GM21717 (cell line): ENCODE measurements around the gene TMCO4.

Experiments
- ATAC-seq: cut with Tn5 transposase; IDR thresholded peaks from one replicate; pipeline ENCODE4 v1.9.1; 2021; ENCODE audit warnings: mild to moderate bottlenecking, moderate library complexity; ENCODE audit not compliant: unreplicated experiment

The TMCO4 gene

DNA sequence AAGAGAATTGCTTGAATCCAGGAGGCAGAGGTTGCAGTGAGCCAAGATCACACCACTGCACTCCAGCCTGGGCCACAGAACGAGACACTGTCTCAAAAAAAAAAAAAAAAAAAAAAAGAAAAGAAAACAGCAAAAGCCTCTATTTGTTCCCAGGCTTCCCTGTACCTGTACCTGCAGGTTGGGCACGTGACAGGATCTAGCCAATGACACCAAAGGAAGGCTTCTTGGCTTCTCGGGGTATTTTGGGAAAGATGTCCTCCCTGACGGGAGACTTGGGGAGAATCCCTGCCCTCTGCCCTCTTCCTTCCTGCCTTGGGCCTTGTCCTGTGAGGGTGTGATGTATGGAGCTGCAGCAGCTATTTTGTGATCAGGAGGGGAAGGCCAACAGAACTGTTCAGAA lies 22.8 kb downstream of the TMCO4 start:
- no peak for ATAC-seq

DNA sequence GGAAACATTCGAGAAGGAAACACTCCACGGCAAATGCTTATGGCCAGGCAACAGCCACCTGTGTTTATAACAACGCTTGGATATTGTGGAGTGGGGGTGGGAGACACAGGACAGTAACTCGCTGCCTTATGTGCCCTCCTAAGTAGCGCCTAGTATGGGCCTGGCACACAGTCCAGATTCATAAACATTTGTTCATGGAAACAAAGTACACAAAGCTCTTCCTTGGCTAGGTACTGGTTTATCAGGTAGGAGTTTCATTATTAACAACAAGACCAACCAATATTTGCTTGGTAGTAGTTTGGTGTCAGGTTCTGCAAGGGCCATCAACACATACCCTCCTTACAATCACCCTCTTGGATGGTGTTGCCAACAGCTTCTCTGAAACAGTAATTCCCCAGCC lies 23.4 kb downstream of the TMCO4 start:
- no peak for ATAC-seq

DNA sequence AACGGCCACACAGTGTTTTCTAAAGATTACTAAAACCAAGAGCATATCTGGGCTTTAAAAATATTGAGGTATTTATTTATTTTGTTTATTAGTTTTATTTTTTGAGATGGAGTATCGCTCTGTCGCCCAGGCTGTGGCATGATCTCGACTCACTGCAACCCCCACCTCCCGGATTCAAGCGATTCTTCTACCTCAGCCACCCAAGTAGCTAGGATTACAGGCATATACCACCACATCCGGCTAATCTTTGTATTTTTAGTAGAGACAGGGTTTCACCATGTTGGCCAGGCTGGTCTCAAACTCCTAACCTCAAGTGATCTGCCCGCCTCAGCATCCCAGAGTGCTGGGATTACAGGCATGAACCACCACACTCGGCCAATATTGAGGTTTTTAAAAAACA lies 23.9 kb downstream of the TMCO4 start:
- ATAC-seq: no peak

DNA sequence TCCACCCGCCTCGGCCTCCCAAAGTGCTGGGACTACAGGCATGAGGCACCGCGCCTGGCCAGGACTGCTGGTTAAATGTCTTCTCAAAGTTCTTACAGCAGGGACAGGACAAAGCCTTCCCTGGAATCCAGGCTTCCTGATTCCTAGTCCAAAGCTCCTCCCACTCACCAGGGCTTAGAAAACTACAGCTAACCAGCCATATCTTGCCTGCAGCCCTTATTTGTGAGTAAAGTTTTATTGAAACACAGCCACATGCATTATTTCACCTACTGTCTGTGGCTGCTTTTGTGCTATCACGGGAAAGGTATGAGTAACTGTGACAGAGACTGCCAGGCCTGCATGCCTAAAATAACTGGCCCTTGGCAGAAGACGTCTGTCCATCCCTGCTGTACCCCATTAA lies 24.4 kb downstream of the TMCO4 start:
- no peak for ATAC-seq

DNA sequence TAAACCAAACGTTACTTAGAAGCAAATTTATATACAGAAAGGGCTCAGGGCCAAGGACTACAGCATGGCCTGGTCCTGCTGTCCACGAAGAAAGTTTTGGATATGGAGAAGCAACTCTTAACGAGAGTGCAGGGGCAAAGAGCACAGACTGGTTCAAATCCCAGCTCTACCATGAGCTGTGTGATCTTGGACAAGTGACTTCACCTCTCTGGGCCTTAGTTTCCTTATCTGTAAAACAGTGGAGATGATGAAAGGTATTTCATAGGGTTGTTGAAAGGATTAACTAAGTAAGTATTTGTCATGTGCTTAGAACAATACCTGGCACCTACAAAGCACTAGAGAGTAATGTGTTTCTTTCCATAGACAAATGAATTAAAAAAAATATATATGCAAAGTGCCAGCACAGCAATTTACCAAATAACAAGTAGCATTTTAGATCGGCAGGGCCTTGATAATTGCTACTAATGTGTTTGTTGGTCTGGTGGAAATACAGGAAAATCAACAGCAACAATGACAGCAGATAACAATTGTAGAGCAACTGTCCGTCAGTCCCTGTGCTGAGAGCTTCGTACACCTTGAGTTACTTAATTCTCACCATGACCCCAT lies 25.4 kb downstream of the TMCO4 start:
- no peak for ATAC-seq

DNA sequence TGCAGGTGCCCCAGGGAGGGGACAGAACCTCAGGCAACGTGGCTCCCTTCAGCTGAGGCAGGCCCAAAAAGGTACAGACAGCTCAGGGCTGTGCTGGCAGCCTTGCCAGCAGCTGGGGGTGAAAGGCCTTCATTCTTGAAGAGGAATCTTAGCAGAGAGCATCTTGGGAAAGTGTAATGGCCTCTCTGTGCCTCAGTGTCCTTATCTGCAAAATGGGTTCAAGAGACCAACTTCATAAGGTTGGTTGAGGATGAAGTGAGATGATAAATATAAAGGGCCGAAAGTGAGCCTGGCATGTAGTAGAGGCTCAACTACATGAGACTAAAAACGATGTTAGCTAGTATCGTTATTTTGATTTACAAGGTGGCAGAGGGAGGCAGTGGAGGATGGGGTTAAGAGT lies 26.2 kb downstream of the TMCO4 start:
- ATAC-seq: no peak

DNA sequence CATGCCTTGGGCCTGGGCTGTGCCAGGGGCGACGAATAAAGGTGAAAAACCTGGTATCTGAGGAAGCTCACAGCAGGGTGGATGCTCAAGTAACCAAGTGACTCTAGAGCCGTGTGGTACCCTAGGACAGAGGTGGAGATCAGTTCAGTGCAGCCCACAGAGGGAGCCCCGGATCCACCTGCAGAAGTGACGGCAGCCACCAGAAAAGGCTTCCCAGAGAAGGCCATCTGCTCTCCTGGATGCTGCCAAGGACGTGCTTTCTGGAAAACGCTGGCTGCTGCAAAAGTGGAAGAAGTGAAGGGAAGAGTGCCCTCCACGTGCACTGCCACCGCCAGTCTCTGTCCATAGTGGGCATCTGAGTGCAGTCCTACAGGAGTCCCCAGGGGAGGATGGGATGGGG lies 27.7 kb downstream of the TMCO4 start:
- no peak for ATAC-seq

DNA sequence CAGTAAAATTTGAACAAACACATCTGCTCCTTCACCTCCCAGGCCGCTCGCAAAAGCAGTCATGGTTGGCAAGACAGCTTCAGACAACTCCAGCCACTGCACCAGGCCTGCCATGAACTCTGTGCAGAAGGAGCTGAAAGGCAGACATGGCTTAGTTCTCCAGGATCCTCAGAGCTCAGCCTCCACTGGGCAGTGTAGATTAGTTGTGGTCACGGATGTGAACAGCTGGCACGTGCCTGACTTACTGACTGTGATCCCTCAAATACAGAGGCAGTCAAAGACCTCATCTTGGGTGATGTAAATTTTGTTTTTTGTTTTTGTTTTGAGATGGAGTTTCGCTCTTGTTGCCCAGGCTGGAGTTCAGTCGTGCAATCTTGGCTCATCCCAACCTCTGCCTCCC lies 28.4 kb downstream of the TMCO4 start:
- no peak for ATAC-seq

DNA sequence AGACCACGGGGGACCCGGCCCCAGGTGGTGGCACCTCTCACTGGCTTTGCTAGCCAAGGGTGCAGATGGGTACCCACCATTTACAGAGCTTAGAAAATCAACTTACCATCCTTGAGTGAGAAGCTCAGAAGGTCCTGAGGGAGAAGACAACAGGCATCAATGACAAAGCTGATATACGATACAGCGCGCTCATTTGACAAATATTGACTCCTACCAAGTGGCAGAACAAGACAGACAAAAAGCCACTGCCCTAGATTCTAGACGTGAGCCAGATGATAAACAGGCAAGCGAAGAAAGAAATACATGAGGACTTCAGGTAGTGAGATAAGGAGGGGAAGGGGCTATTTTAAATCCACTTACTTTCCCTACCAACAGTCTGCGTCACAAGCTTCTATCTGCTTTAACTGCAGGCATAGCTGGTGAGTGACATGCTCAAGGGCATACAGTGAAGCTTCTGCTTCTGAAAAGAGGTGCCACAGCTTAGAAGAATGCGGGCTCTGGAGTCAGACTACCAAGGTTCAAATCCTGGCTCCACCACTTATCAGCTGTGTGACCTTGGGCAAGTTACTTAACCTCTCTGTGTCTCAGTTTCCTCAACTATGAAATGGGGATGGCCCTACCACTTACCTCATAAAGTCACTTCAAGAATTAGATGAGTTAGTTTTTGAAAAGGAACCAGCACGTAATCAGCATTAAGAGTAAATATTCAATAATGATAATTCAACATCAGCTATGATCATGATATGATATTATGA lies 29.1 kb downstream of the TMCO4 start:
- ATAC-seq: no peak

DNA sequence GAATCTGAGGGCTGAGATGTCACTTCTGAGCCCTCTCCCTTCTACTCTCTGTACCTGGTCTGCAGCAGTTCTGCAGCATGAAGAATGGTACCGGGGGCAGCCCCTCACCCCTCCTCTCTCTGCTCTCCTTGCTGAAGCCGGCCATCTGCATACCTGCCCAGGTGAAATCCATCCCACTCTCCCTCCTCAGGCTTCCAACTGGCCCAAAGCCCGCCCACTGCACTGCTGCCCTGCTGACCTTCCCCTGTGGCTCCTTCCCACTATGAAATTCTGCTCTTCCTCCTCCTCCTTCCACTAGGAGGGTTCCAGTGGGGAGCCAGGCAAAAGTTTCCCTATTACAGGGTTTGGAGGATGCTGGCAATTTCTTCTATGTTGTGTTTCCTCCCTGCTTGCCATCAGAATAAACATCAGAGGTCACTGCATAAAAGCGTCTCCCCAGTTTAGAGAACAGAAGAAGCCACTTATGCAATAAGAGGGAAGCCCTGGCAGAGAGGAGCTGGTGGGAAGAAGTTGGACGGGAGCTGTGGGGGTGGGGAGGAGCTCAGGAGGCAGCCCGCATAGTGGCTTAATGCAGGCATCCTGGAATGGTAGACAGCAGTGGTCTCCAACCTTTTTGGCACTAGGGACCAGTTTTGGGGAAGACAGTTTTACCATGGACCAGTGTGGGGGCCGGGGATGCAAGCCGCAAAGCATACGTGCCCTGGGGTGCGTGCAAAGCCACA lies 30.3 kb downstream of the TMCO4 start:
- no peak for ATAC-seq

DNA sequence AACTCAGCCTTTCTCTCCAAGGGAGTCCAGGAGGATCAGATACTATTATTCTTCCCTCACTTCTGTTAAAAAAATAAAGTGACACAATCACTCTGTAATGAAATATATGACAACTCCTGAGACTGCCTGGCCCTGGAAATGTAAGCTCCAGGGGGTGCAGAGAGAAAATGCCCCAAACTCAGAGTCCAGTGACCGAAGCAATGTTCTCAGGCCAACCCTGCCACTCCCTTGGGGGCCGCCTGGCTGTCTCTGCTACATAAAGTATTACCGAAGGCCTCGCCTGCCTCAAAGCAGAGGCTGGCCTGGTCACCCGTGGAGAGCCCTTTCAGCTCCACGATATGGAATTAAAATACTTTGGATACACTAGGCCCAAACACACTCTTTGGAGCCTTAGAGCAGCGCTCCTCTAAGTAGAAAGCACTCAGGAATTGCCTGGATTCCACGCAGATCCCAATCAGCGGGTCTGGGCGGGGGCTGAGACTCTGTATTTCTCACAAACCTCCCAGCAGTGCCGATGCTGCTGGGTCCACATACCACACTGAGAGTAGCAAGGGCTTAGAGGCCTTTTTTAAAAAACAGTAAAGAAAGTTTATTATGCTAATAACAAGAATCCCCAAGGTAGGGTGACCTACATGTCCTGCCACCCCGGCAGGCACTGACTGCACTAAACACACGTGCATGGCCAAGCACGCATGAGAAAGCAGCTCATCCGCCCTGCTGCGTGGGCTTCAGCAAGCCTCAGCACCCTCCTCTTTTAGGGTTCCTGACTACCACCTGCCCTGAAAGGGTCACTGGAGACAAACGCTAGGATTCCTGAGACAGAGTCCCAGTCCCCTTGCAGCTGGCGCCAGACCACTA lies 31.1 kb downstream of the TMCO4 start:
- ATAC-seq: no peak

DNA sequence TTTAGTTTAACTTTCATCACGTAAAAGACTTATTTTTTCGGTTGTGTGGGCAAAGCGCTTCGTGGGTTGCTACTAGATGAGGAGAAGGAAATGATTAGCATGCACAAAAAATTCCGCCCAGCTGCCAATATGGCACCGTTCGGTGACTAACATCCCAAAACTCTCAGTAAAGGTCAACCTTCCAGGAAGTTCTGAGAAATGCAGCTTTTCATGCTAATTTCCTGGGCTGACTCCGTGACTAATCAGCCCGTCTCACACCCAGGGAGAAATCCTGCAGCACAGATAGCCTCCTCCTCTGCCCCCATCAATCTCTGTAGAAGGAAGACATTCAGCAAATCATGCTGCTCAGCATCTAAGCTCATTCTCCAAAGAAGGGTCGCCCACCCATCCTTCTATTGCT lies 34.1 kb downstream of the TMCO4 start:
- no peak for ATAC-seq

DNA sequence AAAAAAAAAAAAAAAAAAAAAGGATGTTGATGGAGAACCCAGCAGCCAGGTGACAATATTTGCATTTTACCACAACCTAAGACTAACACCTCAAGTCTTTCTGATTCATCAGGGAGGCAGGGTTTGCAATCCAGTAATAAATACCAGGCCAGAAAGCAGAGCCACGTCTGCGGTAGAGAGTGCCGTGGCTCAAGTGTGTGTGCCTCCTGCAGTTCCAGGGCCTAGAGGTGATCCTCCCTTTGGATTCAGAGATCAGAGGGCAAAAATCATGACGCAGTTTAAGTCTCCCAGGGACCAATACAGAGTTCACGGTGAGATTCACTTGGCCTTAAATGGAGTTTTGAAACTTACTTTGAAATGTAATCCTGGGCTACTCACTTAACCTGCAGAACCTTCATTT lies 34.9 kb downstream of the TMCO4 start:
- ATAC-seq: no peak

DNA sequence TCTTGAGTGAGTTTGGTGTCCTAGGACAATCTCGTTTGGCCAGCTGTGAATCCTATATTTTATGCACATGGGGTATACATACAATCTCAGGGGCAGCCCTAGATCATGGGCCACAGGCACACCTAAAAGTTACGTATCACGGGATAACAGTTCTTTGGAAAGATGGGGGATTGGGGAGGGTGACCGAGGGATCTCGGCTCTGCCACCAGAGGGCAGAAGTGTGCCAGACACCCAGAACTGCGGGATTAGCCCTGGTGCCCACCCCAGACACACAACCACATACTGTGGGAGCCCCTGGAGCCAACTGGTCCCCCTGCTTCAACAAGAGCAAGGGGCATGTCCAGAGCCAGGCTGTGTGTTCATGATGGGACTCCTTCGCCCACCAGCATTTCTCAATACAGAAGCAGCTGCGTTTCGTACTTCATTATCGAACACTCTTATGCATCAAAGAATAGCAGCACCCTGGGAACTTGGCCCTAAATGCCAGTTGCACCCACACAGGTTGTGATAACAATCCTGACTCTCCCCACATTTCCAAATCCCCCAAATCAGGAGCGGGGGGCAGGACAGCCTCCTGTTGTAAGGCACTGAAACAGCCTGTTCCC lies 37.4 kb downstream of the TMCO4 start:
- ATAC-seq: no peak

DNA sequence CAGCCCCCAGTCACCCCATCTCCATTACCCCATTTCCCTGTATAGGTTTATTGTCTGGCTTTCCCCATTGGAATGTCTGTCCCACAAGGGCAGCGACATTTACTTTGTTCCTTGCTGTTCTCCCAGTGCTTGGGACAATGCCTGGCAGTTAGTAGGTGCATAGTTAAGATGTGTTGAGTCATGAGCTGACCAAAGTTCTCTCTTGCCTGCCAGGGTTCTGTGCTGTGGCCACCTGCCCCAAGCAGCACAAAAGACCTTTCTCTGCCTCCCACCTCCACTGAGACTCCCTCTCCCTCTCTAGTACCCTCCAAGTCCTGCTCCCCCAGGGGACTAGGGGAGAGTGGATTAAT lies 40.0 kb downstream of the TMCO4 start:
- no peak for ATAC-seq

DNA sequence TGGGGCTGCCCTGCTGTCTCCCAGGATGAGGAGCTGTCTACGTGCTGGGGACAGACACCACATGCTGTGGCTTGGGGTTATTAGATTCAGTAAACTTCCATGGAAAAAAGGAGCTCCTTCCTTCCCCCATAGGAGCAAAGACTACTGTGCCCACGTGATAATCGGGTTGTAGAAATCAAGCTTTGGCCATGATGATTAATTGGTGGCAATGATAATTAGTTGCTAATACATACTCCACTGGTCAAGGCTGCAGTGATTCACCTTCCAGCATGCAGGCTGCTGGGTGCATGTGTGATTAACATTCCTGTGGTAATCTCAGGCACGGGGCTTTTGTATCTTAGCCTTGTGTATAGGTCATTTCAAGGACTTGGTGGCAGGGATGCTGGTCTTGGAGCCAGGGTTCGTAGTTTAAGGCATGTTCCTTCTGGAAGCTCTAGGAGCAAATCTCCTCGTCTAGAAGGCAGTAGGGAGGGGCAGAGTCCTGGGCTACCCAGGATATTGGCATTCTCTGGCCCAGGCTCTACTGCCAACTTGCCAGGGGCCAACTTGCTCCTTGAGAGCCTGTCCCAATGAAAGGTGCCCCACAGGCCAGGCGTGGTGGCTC lies 41.4 kb downstream of the TMCO4 start:
- no peak for ATAC-seq

DNA sequence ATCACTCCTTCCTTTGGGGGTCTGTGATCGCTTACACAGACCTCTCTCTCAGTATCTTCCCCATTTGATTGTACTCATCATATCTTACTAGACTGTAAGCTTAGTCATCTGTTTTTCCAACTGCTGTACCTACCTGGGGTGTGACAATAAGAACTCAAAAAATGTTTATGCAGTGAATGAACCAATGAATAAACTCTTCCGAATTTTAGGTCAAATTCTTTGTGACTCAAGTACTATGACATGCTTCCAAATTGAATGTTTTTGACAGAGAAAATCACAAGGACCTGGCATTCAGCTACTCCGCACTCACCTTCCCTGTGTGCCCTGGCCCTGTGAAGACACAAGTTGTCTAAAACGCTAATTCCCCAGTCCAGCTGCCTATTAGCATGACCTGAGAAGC lies 42.1 kb downstream of the TMCO4 start:
- ATAC-seq: no peak

DNA sequence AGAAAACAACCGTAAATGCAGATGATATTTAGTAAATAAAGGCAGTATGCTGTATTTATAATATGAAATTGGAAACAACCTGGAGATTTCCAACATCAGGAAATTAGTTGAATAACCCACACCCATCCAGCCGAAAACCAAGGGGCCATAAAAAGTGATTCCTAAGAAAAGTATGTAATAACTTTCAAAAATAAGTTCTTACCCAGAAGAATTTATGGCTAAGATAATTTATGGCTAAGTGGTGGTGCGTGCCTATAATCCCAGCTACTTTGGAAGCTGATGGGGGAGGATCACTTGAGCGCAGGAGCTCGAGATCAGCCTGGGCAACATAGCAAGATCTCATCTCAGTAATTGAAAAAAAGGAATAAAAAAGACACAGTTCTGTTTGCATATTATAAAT lies 43.2 kb downstream of the TMCO4 start:
- no peak for ATAC-seq

DNA sequence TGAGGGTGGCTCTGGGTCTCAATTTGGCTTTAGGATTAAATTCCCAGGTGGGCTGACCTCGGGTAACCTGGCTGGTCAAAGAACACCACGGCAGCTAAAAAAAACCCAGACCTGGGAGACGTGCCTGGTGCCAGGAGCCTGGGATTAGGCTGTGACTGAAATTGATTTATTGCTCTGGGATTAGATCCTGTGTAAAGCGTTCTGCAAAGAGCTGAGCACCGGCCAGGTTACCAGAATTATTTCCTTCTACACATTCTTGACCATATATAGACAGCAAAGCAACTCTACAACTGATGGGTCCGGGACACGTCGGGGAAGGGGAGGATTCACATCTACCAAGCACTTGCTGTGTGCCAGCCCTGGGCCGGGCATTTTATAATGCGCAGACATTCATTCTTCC lies 45.2 kb downstream of the TMCO4 start:
- no peak for ATAC-seq

DNA sequence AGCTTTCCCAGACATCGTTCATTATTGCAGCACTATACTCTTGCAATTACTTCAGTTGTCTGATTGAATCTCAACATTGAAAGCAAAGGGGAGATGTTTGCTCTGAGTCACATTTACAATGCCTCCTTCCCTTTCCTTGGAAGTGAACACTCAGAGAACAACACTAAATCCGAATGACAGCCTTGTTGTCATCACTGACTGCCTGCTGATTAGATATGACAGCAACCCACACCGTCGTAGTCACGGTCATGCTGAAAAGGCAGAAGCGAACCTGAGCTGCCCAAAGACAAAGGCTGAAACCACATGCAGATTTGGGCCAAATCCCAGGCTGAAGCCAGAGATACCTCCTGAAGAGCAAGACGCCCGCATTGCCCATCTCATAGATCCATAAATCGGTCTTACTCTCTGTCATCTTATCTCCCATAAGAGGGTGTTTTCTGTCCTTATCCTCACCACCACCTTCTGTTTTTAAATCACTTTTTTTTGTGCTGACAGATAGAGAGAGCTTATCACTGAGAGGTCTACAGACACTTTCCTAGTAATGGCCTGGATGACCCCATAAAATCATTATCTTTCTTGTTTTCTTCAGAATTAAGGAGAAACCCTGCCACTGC lies 47.5 kb downstream of the TMCO4 start:
- ATAC-seq: no peak
